Ecto neural progenitor cell (in vitro differentiated cells): ENCODE measurements around the gene AKAP10.
"Not testable (repeated sequence)": the region's sequence is repeated elsewhere in the genome, so short reads cannot be mapped to it uniquely, and the experiment has no call there.

ENCODE experiments used
- DNase-seq: peaks from one replicate; pipeline ENCODE4 v3.0.0-alpha.2; 2018; ENCODE audit warnings: low spot score

The AKAP10 gene

GRCh38 chr17:19978805-19979211, 1.2 kb upstream of the AKAP10 start:
- no peak for DNase-seq

GRCh38 chr17:19978209-19978802, 678 bp upstream of the AKAP10 start:
- DNase-seq = peak; percentile 62

GRCh38 chr17:19975601-19976000, 2.0 kb downstream of the AKAP10 start:
- no peak for DNase-seq

- no peak for DNase-seq
Measured at GRCh38 chr17:19973156-19973555, 4.5 kb downstream of the AKAP10 start.

- DNase-seq = not testable (repeated sequence)
Measured at GRCh38 chr17:19962954-19963353, 14.7 kb downstream of the AKAP10 start.

- DNase-seq = no peak
Measured at GRCh38 chr17:19958023-19958422, 19.6 kb downstream of the AKAP10 start.

- no peak for DNase-seq
Measured at GRCh38 chr17:19955099-19955498, 22.5 kb downstream of the AKAP10 start.

- not testable (repeated sequence) for DNase-seq
Measured at GRCh38 chr17:19951411-19951810, 26.2 kb downstream of the AKAP10 start.

GRCh38 chr17:19950624-19951195, 26.9 kb downstream of the AKAP10 start:
- DNase-seq = not testable (repeated sequence)

GRCh38 chr17:19948116-19948943, 29.3 kb downstream of the AKAP10 start:
- DNase-seq = no peak

GRCh38 chr17:19946921-19947320, 30.7 kb downstream of the AKAP10 start:
- no peak for DNase-seq

GRCh38 chr17:19945009-19945626, 32.5 kb downstream of the AKAP10 start:
- DNase-seq = no peak

- DNase-seq = no peak
Measured at GRCh38 chr17:19943599-19943998, 34.0 kb downstream of the AKAP10 start.

- DNase-seq = no peak
Measured at GRCh38 chr17:19943026-19943425, 34.6 kb downstream of the AKAP10 start.

GRCh38 chr17:19940722-19941464, 36.7 kb downstream of the AKAP10 start:
- DNase-seq = no peak

GRCh38 chr17:19939993-19940721, 37.5 kb downstream of the AKAP10 start:
- DNase-seq = no peak

- DNase-seq = no peak
Measured at GRCh38 chr17:19938736-19939135, 38.9 kb downstream of the AKAP10 start.

GRCh38 chr17:19937522-19937921, 40.1 kb downstream of the AKAP10 start:
- DNase-seq = no peak

- no peak for DNase-seq
Measured at GRCh38 chr17:19935169-19935568, 42.5 kb downstream of the AKAP10 start.

GRCh38 chr17:19933628-19934027, 44.0 kb downstream of the AKAP10 start:
- DNase-seq = no peak

GRCh38 chr17:19933221-19933620, 44.4 kb downstream of the AKAP10 start:
- DNase-seq = no peak
